ENCODE results near the gene BANF1.
A peak's percentile ranks its signal among the peaks of the same experiment; 100 is the strongest.
"Not testable (repeated sequence)": the region's sequence is repeated elsewhere in the genome, so short reads cannot be mapped to it uniquely, and the experiment has no call there.

BANF1 gene

GRCh38 chr11:65978391-65979238 is 23.7 kb upstream of the BANF1 start:
- no peak for DNase-seq
- no peak for ATAC-seq

DNA sequence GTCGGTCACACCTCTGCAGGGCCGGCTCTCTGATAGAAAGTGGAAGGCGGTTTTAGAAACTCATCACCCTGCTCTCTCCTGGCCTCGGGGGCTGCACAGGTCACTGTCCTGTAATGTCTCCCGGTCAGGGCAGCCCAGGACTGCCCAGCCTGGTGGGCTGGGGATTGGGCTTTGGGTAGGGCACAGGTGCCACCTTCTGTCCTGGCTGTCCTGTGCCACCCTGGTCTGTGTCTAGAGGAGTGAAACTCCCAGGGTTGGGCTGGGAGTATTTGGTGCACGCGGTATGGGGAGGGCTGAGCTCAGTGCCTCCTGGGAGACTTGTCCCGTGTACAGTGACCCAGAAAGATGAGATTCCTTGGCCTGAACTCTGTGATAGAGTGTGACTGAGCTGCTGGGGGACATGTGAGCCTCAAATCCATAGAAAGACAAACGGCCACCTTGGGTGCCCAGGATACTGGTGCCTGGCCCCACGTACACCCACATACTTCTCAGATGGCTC is 23.0 kb upstream of the BANF1 start:
- no peak for ATAC-seq
- DNase-seq, result no peak

DNA sequence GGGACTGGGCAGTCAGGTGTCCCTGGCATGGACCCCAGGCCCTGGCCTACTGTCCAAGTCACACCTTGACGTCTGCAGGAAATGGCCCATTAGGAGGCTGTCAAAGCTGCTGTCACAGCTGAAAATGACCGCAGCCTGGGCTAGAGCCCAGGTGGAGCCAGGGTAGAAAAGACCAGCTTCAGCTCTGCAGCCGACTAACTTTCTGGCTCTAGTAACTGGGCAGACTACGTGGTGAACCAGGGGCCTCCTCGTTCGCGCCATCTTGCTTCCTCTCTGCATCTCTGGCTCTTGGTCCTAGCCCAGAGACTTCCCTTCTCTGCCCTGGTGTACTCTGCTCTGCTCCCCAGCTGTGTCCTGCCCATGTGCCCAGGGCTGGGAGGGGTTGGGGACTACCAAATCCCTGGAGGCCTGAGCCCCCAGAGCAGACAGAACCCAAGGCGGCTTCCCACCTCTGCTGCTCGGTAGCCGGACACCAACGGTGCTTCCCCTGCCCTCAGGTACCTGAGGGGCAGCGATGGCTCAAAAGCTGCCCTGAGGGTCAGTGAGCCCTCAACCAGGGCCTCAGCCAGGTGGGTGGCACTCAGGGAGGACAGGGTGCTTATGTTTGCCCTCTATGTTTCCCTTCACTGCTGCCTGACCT is 21.1 kb upstream of the BANF1 start:
- no peak for ATAC-seq
- DNase-seq, result no peak

GRCh38 chr11:65981972-65982823 is 20.1 kb upstream of the BANF1 start:
- no peak for ATAC-seq
- no peak for DNase-seq

DNA sequence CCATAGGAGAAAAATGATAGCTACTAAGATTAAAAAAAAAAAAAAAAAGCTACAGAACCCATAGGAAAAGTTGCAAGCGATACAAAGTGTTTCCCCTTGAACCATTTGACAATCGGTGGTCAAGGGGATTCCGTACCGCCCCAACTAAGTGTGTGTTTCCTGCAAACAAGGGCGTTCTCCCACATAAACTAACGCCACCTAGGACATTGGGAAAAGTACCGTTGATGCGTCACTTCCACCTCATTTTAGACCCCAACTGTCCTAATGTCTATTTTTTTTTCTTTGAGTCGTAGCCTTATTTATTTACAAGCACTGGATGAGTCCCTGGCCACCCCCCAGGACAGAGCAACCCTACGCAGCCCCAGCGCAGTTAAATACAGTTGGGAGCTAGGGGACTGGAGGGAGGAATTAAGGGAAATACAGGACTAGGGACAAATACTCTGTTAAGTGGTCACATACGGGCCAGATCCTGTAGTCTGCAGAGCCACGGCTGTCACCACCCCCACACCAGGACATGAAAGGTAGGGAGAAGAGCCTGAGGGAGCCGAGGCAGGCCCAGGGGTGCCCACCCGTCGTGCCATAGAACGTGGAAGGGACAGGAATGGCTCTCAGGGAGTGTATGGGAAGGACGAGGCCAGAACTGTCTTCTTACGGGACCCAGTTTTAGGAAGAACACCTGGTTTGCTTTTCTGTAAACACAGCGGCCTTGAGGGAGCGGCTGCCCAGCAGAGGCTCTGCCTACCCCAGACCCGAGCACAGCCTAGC is 19.3 kb upstream of the BANF1 start:
- DNase-seq, result no peak
- no peak for ATAC-seq

DNA sequence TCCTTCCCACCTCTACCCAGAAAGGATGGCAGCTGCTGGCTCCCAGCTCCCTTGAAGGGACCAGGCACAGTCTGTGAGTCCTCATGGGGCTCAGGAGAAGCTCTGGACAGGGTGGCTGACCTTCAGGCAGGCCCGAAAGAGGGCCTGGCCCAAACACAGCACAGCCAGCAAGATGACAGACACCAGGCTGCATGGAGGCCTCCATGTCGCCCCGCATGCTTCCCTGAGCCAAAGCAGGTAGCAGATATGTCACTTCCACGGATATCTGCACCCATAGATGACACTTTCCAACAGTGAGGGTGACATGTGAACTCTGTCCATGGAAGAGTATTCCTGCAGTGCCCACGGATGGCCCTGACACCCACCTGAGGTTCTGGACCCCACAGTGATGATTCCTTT is 18.7 kb upstream of the BANF1 start:
- ATAC-seq (no peak), DNase-seq (no peak)

- DNase-seq (no peak), ATAC-seq (no peak)
Observed at GRCh38 chr11:65987336-65987735, 15.0 kb upstream of the BANF1 start.

DNA sequence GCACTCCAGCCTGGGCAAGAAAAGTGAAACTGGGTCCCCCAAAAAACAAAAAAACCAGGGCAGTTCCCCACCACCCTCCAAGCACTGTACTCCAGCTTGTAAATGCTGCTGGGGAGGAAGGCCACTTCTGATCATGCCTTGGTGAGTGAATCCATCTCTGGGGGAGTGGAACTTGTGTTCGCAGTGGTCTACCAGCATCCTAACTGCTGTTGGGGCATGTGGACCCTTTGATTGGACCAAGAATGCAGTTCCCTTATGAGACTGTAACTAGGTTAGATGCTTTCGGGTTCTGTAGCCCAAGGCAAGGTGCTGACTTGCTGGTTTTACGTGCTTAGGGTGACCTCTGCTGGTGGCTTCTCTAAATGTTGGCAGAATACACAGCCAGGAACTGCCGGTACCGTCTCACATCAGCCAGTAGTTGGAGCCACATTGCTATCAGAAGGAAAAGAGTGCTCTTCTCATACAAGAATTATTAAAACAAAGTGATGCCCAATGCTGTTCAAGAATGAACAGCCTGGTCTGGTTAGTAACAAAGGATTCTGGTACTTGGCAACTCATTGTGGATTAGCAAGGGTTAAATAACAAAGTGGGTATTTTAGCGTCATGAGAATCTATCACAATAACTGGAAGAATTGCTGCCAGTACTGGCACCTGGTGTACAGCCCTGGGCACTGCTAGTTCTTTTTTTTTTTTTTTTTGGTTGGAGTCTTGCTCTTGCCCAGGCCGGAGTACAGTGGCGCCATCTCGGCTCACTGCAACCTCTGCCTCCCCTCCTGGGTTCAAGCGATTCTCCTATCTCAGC is 13.3 kb upstream of the BANF1 start:
- ATAC-seq, result peak; percentile 100
- peak; percentile 89 for DNase-seq

DNA sequence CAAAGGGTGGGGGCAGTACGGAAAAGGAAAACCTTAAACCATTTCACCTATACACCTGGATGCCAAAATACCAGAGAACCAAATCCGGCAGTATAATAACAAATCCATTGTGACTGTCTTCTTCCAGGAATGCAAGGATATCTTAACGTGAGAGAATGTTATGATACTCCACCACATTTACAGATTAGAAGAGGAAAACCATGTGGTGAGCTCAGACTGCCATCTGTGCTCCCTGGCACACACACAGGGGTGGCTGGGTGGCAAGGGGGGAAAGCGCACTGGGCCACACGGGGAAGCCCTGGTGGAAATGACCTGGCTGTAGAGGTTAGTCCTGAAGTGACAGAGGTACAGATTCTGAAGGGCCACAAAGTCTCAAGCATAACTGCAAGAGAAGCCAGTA is 10.2 kb upstream of the BANF1 start:
- DNase-seq (no peak), ATAC-seq (no peak)

DNA sequence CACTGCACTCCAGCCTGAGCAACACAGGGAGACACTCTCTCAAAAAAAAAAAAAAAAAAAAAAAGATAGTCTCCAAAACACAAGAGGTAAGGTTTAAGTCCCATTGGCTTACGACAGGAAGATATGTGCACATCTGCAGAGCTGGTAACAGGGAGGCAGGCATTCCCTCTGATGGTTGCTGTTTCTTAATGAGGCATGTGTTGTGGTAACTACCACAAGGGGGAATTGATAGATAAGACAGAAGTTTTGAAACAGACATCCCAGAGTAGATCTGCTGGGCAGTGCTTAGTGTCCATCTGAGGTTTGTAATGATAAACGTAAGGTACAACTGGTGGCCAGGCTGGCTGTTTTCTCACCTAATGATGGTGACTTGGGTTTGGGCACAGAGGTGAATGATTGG is 5.0 kb upstream of the BANF1 start:
- DNase-seq (no peak), ATAC-seq (no peak)

GRCh38 chr11:66002648-66003225 is 434 bp downstream of the BANF1 start:
- DNase-seq, result no peak

DNA sequence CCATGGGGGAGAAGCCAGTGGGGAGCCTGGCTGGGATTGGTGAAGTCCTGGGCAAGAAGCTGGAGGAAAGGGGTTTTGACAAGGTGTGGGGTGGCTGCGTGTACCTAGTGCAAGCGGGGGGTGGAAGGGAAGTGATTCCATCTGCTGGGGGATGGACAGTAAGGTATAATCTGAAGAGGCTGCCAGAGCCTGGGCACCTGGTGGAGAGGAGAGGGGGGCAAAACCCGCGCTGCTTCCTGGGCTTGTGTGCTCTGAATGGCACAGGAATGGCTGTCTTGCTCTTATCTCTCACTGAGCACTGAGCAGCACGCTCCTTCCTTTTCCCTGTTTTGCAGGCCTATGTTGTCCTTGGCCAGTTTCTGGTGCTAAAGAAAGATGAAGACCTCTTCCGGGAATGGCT is 988 bp downstream of the BANF1 start:
- DNase-seq (no peak), ATAC-seq (no peak)

More at GRCh38 chr11:66002648-66003225, 434 bp downstream of the BANF1 start:
- peak; percentile 70 for ATAC-seq

- DNase-seq, result no peak
- ATAC-seq, result no peak
Observed at GRCh38 chr11:66004186-66004585, 1.9 kb downstream of the BANF1 start.

DNA sequence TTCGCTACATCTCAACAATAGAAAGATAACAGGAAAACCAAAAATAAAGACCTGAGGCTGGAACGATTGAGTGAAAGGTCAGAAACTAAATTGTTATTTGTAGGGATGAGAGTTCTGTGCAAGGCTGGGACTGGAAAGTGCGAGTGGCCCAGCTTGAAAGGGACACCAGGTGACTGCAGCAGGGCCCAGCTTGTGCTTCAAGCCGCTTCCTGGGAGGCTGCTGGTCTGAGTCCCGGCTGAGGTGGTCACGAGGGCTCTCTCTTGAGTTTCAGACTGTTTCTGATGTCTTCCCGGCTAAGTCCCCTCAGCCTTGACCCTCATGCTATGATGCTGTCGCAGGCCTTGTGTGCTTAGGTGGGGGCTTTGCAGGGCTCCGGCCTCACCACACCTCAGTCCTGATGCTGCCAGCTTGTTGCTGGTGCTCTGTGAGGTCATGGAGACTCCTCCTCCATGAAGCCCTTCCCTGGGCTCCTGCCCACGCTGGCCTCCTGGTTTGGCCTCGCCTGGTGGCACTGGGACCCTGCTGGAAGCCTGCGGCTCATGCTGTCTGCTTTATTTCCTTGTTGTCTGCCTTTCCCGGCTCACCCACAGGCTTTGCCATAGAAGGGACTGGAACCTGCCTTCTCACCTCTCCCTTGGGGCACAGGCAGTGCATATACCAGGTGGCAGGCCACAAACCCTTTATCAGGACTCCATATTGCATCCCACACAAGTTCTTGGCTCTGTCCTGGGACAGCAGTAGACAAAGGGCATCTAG is 4.0 kb downstream of the BANF1 start:
- ATAC-seq, result no peak
- DNase-seq, result no peak

GRCh38 chr11:66006891-66007176 is 4.5 kb downstream of the BANF1 start:
- ATAC-seq (no peak), DNase-seq (no peak)

GRCh38 chr11:66007201-66007634 is 4.9 kb downstream of the BANF1 start:
- no peak for DNase-seq
- no peak for ATAC-seq

GRCh38 chr11:66008095-66008467 is 5.8 kb downstream of the BANF1 start:
- no peak for ATAC-seq
- DNase-seq, result no peak

DNA sequence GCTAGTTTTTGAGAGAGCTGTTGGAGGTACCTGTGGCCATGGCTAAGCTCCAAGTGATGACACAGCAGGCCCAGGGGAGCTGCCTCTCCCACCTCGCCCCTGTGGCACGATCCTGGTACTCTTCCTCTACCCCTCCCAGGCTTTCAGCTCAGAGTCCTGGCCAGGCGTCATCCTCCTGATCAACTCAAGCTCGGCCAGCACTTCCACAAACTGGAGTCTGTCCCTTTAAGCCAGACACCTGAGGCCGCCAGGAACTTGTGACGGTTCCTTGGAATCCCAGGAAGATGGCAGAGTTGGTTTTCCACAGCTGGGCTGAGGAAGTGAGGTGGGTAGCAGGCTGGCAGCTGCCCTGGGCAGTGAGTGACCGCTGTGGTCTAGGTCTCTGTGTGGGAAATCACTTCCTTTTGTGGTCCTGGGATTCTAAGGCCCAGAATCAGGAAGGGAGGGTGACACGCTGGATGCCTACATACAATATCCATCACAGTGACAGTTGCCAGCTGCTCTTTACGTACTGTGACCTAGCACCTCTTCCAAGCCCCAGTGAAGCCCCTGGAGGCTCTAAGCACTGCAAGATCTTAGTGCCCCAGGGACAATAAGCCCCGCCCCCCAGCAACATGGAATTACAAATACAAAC is 6.3 kb downstream of the BANF1 start:
- DNase-seq (no peak), ATAC-seq (no peak)

- not testable (repeated sequence) for DNase-seq, ATAC-seq
Observed at GRCh38 chr11:66010036-66010435, 7.7 kb downstream of the BANF1 start.

All from stimulated activated naive CD8-positive, alpha-beta T cell treated with anti-CD3 and anti-CD28 coated beads, Interleukin-15, Interleukin-2, amounts not matched to agents 100 U/mL and 50 U/mL, for 24 hours (primary cell).